SH-SY5Y (cell line): Measurements from ENCODE around the gene TCP11L2.
A peak's percentile ranks its signal among the peaks of the same experiment; 100 is the strongest.

Source experiments
- GATA2 ChIP-seq: IDR thresholded peaks from 2 replicates; pipeline ENCODE4 v1.6.1; 2011; ENCODE audit warnings: mild to moderate bottlenecking, low read depth, low read length
- GATA3 ChIP-seq: IDR thresholded peaks from 2 replicates; pipeline ENCODE4 v1.6.1; 2011; ENCODE audit warnings: low read depth, mild to moderate bottlenecking, low read length, moderate library complexity

GRCh38 chr12:106302401-106303201, at the start of gene TCP11L2:
- TF ChIP-seq GATA3 (no peak), GATA2 (peak; percentile 27; the same call in 1 of the 2 replicates)
